ENCODE data around the gene DNAH14. TPM values are rescaled to one million over a fixed set of nuclear protein-coding genes. Genes with fewer than 3 reads are reported as not detected.
A peak's percentile ranks its signal among the peaks of the same experiment; 100 is the strongest.
"Not testable (repeated sequence)": the region's sequence is repeated elsewhere in the genome, so short reads cannot be mapped to it uniquely, and the experiment has no call there.

DNAH14 gene
- total RNA-seq: 100 to 1,000 TPM in 1 of 4 donors, 1 to 10 TPM in 1, under 1 TPM in 2; under 0.01 to 142 (median 4.1) TPM

DNA sequence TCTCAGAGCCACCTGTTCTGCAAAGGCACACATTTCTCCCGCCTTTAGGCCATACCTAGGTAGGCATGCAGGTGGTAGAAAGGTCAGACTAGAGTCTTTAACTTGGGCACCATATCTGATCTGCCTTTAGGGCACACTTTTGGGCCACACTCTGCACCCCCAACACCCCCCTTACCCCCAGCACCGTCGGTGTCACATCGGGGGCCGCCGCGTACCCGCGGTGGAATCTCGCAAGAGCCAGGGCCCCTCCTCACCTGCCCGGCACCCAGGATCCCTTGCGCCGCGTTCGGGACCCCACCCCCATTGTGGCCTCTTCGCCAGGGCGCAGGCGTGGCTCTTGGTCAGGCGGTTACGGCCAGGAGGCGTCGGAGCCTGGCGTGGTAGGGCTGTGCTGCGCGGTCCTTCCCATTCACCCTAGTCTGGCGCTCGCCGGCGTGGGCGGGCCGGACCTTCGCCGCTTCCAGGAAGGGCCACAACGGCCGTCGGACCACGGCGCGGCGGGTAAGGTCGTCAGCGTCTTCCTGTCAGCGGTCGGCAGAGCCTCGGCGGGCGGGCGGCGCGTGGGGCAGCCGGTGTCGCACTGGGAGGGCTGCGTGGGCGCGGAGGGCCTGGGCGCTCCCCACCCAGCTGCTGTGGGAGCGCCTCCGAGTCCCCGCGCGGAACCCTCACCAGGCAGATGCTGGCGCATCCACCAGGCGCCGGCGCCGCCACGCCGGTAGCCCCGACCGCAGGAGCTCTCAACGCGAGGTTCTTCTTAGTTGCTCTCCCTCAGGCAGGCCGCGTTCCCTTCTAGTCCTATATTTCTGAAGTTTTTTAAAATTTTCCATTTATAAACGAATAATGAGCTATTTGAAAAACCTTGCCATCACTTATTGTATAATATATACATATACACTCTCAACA is at the start of gene DNAH14:
TSS of gene DNAH14 (plus strand) at position 341 of the 903 bp plus-strand sequence. CDS start 23,028 bp downstream, outside the sequence.
- peak in 1 of 2 donors; percentile 47 for TF ChIP-seq POLR2A (IDR thresholded peaks at IDR 0.05)
- TF ChIP-seq, protein P1, sequence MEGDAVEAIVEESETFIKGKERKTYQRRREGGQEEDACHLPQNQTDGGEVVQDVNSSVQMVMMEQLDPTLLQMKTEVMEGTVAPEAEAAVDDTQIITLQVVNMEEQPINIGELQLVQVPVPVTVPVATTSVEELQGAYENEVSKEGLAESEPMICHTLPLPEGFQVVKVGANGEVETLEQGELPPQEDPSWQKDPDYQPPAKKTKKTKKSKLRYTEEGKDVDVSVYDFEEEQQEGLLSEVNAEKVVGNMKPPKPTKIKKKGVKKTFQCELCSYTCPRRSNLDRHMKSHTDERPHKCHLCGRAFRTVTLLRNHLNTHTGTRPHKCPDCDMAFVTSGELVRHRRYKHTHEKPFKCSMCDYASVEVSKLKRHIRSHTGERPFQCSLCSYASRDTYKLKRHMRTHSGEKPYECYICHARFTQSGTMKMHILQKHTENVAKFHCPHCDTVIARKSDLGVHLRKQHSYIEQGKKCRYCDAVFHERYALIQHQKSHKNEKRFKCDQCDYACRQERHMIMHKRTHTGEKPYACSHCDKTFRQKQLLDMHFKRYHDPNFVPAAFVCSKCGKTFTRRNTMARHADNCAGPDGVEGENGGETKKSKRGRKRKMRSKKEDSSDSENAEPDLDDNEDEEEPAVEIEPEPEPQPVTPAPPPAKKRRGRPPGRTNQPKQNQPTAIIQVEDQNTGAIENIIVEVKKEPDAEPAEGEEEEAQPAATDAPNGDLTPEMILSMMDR (IDR thresholded peaks at IDR 0.05): no peak
- Histone ChIP-seq H3K4me3 (peak within 1 kb of the TSS in 1 of 2 donors; percentile 49), H3K9me3 (peaks cover 0 to 19% of the 10 kb centered on the region in 2 donors), H3K4me1 (no peaks in the 10 kb centered on the region), H3K27ac (no peak within 1 kb of the TSS), H3K36me3 (no peaks in the 10 kb centered on the region), H3K27me3 (no peaks in the 10 kb centered on the region)
- DNase-seq: peak; percentile 14 to 19
- intact Hi-C loops (cut with DNase I; ENCODE audit: low total_unique reads): no loop called here

DNA sequence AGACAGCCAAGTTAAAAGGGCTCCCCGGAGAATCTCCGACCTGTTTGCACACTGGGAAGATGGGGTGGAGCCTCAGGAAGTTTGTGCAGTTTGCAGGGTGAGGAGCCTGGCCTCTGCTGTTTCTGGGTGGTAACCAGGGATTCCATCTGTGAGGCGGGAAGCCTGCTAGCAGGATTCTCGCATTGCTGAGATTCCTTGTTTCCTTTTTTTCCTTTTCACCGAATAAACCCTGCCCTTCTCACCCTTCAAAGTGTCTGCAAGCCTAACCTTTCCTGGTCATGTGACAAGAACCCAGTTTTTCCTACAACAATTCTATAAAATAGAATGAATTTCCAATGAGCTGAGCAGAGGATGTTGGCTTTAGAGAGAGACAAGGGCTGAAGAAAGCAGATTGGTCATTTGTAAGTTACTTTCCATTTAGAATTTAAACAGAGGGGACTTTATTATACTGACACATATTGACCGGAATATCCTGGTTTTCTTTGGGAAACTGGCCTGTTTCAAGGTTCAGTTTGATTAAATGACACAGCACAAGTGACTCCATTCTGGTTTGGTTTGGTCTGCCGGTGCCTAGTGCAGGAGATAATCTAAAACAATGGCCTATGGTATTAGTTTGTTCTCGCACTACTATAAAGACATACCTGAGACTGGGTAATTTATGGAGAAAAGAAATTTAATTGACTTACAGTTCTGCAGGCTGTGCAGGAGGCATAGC is 48.7 kb upstream of the DNAH14 start:
- Histone ChIP-seq H3K9me3 (no peaks in the 10 kb centered on the region), H3K27ac (no peak overlapping the region), H3K4me1 (no peaks in the 10 kb centered on the region), H3K27me3 (no peaks in the 10 kb centered on the region), H3K4me3 (no peak overlapping the region), H3K36me3 (no peaks in the 10 kb centered on the region)
- no peak for DNase-seq
- TF ChIP-seq POLR2A (IDR thresholded peaks at IDR 0.05): no peak
- TF ChIP-seq, protein P1 (IDR thresholded peaks at IDR 0.05): no peak
- intact Hi-C loops (cut with DNase I; ENCODE audit: low total_unique reads): no loop called here

DNA sequence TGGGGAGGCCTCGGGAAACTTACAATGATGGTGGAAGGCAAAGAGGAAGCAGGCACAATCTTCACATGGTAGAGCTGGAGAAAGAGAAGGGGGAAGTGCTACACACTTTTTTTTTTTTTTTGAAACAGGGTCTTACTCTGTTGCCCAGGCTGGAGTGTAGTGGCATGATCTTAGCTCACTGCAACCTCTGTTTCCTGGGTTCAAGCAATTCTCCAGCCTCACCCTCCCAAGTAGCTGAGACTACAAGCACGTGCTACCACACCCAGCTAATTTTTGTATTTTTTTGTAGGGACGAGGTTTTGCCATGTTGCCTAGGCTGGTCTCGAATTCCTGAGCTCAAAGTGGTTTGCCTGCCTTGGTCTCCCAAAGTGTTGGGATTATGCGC is 48.2 kb upstream of the DNAH14 start:
- intact Hi-C loops (cut with DNase I; ENCODE audit: low total_unique reads); H3K27me3 ChIP-seq; H3K36me3 ChIP-seq; H3K9me3 ChIP-seq; H3K27ac ChIP-seq; H3K4me1 ChIP-seq; DNase-seq; H3K4me3 ChIP-seq: not testable (repeated sequence)

DNA sequence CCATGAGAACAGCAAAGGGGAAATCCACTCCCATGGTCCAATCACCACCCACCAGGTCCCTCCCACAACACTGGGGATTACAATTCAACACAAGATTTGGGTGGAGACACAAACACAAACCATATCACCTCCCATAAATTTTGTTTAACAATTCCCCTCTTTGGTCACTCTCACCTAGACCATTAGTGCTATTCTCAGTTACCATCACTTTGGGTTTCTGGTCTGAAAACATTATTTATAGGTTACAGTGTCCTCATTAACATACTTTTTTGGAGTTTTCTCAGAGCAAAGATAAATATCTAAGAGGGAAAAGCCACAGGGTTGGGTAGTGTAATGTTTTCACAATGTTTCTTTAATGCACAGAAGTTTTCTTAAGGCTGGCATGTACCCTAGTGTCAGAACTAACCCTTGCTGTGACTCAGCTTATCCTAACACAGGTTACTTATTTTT is 47.7 kb upstream of the DNAH14 start:
- intact Hi-C loops (cut with DNase I; ENCODE audit: low total_unique reads): no loop called here
- Histone ChIP-seq H3K4me3 (no peak overlapping the region), H3K27ac (no peak overlapping the region), H3K9me3 (no peaks in the 10 kb centered on the region), H3K4me1 (no peaks in the 10 kb centered on the region), H3K36me3 (no peaks in the 10 kb centered on the region), H3K27me3 (no peaks in the 10 kb centered on the region)
- TF ChIP-seq, protein P1 (IDR thresholded peaks at IDR 0.05): no peak
- TF ChIP-seq POLR2A (IDR thresholded peaks at IDR 0.05): no peak
- DNase-seq: no peak

DNA sequence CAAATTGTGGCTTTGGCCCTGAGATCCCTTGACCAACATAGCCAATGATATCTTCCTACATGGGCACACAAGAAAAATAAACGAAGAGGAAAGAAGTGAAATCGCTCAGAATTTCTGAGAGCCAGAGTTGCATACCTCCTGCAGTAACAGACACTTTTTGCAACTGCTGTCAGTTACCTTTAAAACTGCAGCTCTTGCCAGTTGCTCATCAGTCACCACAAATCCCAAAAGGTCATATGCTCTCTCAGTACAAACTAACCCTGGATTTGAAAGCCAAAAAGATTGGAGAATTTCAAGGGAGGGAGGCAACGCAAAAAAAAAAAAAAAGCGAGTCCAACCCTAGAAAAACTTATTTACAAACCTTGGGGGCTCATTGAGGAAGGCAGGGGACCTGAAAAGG is 47.2 kb upstream of the DNAH14 start:
- Histone ChIP-seq H3K9me3 (no peaks in the 10 kb centered on the region), H3K27ac (no peak overlapping the region), H3K4me3 (no peak overlapping the region), H3K36me3 (no peaks in the 10 kb centered on the region), H3K4me1 (no peaks in the 10 kb centered on the region), H3K27me3 (no peaks in the 10 kb centered on the region)
- DNase-seq: no peak
- no peak for TF ChIP-seq POLR2A (IDR thresholded peaks at IDR 0.05)
- TF ChIP-seq, protein P1 (IDR thresholded peaks at IDR 0.05): no peak
- intact Hi-C loops (cut with DNase I; ENCODE audit: low total_unique reads): no loop called here

All from uterus (tissue), 4 donors.